Measurements from ENCODE around the gene PKIB.
"Not testable (repeated sequence)": the region's sequence is repeated elsewhere in the genome, so short reads cannot be mapped to it uniquely, and the experiment has no call there.

The PKIB gene

DNA sequence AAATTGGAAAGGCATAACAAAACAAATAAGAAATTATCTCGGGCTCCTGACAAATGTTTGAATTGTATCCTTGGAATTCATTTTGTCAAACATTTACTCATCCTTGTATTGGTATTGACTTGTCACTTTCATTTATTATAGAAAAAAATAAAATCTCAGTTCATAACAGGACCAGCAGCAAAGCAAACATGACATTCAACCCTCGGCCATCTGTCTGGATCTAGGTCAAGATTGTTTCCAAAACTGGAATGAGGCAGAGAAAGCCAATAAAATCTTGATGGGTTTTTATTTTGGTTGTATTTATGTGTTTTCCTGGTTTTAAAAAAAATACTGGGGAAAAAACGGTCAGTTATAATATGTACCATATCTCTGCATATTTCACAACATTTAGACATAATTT lies 126.4 kb downstream of the PKIB start:
- no peak overlapping the region for H3K9ac ChIP-seq (ENCODE audit: low read depth, low read length)
- no peaks in the 10 kb centered on the region for H3K9me3 ChIP-seq (ENCODE audit: control insufficient read depth, insufficient read depth, low read length)
- H3K36me3 ChIP-seq (ENCODE audit: insufficient read depth, low read length) = no peaks in the 10 kb centered on the region
- H3K4me1 ChIP-seq (ENCODE audit: insufficient read depth, low read length) = peaks cover 20% of the 10 kb centered on the region

DNA sequence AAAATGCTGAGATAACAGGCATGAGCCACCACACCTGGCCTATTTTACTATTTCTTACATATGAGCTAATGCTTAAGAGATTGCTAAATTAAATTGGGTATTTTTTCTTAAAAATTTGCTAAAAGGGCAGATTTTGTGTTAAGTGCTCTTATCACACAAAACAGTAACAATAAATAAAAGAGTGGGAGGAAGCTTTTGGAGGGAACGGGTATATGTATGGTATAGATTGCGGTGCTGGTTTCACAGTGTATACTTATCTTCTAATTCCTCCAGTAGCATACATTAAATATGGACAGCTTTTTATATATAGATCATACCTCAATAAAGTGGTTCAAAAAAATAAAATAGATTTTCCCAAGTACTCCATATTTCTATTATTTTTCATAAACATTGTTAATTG lies 129.9 kb downstream of the PKIB start:
- Histone ChIP-seq H3K9me3 (ENCODE audit: control insufficient read depth, insufficient read depth, low read length) (no peaks in the 10 kb centered on the region), H3K36me3 (ENCODE audit: insufficient read depth, low read length) (no peaks in the 10 kb centered on the region), H3K4me1 (ENCODE audit: insufficient read depth, low read length) (peaks cover 7% of the 10 kb centered on the region), H3K9ac (ENCODE audit: low read depth, low read length) (no peak overlapping the region)

DNA sequence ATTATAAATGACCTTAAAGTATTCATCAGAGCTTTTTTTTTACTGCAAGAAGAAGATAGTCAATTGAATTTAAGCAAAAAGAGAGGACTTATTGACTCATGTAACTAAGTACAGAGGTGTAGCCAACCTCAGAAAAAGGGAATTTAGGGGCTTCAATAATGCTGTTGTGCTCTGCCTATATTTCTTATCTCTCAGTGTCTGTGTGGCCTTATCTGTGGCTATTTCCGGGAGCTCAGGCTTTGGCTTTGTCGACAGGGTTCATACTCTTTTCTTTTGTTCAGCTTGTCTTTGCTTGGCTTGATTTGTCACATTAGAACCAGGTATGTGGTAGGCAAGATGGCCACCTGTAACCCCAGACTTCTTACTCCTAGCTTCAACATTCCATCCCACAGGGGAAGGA lies 130.7 kb downstream of the PKIB start:
- Histone ChIP-seq H3K9me3 (ENCODE audit: control insufficient read depth, insufficient read depth, low read length) (no peaks in the 10 kb centered on the region), H3K4me1 (ENCODE audit: insufficient read depth, low read length) (no peaks in the 10 kb centered on the region), H3K9ac (ENCODE audit: low read depth, low read length) (no peak overlapping the region), H3K36me3 (ENCODE audit: insufficient read depth, low read length) (no peaks in the 10 kb centered on the region)

DNA sequence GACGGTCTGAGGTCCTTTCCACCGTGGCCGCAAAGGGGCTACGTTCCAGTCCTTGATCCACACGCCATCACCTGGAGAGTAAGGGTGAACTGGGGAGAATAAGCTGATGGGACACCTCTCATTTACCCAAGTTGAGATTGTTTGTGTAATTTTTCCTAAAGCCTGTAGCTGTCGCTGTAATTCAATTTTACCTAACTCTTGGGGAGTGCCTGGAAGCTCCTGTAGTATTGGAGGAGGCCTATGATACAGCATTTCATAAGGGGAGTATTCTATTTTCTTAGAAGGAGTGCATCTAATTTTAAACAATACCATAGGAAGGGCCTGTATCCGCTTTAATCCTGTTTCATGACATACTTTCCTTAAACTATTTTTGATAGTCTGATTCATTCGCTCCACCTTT lies 134.0 kb downstream of the PKIB start:
- H3K36me3 ChIP-seq (ENCODE audit: insufficient read depth, low read length); H3K4me1 ChIP-seq (ENCODE audit: insufficient read depth, low read length); H3K9ac ChIP-seq (ENCODE audit: low read depth, low read length); H3K9me3 ChIP-seq (ENCODE audit: control insufficient read depth, insufficient read depth, low read length): not testable (repeated sequence)

DNA sequence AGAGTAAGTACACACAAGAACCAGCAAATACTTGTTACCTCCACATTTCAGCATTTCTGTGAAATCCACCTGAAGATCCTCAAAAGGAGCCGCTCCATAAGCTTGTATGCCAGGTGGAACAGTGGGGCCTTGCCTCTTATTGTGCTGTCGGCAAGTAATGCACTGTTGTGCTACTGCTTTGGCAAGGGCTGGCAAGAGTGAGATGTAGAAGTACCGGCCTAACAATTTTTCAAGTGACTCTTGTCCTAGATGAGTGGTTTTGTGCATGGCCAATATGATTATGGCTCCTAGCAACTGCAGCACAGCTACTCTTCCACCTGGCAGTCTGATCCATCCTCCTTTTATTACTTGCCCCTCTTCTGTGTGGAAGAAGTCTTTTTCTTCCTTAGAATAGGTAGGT lies 134.7 kb downstream of the PKIB start:
- not testable (repeated sequence) for H3K9ac ChIP-seq (ENCODE audit: low read depth, low read length); H3K9me3 ChIP-seq (ENCODE audit: control insufficient read depth, insufficient read depth, low read length); H3K36me3 ChIP-seq (ENCODE audit: insufficient read depth, low read length); H3K4me1 ChIP-seq (ENCODE audit: insufficient read depth, low read length)

DNA sequence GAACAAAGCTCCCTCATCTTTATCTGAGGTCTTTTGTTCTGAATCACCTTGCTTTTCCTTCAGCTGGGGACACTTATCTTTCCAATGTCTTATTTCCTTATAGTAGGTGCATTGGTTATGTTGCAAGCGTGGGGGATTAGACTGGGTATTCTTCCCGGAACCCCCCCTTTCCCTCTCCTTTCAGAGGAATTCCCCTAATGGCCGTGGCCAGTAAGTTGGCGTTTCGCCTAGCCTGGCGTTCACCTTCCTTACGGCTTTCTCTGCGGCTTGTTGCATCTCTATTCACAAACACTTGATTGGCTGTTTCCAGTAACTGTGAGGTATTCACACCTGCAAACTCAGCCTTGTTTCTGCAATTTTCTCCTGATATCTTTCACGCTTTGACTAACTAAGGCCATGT lies 136.5 kb downstream of the PKIB start:
- H3K4me1 ChIP-seq (ENCODE audit: insufficient read depth, low read length) = no peaks in the 10 kb centered on the region
- no peak overlapping the region for H3K9ac ChIP-seq (ENCODE audit: low read depth, low read length)
- H3K36me3 ChIP-seq (ENCODE audit: insufficient read depth, low read length) = no peaks in the 10 kb centered on the region
- H3K9me3 ChIP-seq (ENCODE audit: control insufficient read depth, insufficient read depth, low read length) = no peaks in the 10 kb centered on the region

DNA sequence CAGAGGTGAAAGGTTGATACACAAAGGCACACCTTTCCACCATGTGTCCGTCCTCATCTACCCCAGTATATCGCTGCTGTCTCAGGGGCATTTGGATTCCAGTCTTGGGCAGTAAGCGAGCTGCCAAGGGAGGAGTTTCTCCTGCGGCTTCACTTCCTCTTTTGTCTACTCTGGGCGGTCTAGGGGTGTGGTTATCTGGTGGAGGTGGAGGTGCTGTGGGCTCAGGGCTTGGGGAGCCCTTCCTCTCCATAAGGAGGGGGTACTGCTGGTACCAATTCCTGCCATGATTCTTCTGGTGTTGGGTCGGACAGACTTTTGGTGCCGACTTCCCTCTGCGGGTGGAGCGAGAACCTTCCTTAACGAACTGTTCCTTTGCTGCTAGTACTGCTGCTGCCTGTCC lies 137.4 kb downstream of the PKIB start:
- Histone ChIP-seq H3K9ac (ENCODE audit: low read depth, low read length) (no peak overlapping the region), H3K9me3 (ENCODE audit: control insufficient read depth, insufficient read depth, low read length) (no peaks in the 10 kb centered on the region), H3K36me3 (ENCODE audit: insufficient read depth, low read length) (no peaks in the 10 kb centered on the region), H3K4me1 (ENCODE audit: insufficient read depth, low read length) (no peaks in the 10 kb centered on the region)

DNA sequence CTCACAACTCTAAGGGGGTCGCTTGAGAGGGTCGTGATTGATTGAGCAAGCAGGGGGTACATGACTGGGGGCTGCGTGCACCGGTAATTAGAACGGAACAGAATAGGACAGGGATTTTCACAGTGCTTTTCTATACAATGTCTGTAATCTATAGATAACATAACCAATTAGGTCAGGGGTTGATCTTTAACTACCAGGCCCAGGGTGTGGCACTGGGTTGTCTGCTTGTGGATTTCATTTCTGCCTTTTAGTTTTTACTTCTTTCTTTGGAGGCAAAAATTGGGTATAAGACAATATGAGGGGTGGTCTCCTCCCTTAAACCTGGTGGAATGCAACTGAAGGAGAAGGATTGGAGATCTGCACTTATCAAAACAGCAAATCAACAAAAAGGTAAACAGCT lies 138.7 kb downstream of the PKIB start:
- H3K9me3 ChIP-seq (ENCODE audit: control insufficient read depth, insufficient read depth, low read length); H3K4me1 ChIP-seq (ENCODE audit: insufficient read depth, low read length); H3K36me3 ChIP-seq (ENCODE audit: insufficient read depth, low read length); H3K9ac ChIP-seq (ENCODE audit: low read depth, low read length): not testable (repeated sequence)

DNA sequence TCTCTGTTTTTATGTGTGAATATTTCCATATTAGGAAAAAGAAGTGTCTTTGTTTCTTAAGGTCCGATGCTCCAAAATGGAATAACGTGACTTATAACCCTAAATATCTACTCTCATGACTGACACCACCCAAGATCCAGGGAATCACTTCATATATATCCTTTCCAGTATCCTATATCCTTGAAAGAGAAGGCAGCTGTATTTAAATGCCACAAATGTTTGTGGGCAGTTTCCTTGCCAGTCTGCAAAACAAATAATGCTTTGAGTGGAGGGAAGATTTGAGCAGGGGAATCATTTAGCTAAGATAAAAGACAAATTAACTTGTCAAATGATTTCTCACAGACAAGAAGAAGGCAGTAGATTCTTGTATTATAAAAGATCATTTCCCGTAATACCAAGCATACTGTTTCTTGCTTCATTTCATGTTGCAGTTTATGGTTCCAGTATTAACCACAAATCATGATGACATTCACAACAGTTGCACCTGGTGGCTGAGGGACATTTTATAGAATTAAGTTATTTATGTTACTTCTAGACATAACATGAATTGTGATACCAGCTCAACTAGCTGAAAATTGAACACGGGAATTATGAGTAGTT lies 139.3 kb downstream of the PKIB start:
- no peaks in the 10 kb centered on the region for H3K4me1 ChIP-seq (ENCODE audit: insufficient read depth, low read length)
- H3K36me3 ChIP-seq (ENCODE audit: insufficient read depth, low read length) = no peaks in the 10 kb centered on the region
- no peak overlapping the region for H3K9ac ChIP-seq (ENCODE audit: low read depth, low read length)
- no peaks in the 10 kb centered on the region for H3K9me3 ChIP-seq (ENCODE audit: control insufficient read depth, insufficient read depth, low read length)

DNA sequence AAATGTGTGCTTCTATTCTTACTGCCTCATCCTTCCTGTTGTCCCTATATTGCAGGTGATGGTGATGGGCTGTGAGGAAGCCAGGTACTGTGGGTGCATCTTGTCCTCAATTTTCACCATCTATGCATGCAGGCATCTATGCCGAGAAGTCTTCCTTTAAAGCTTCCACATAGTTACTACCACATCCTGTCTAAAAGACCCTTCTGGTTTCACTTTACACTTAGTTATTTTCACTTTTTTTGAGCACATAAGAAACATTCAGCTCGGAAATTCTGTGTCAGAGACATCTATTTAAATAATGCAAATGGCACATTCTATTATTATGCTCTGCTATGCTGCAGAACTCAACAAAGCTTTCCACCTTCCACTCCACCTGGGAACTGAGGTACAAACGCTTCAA lies 141.1 kb downstream of the PKIB start:
- Histone ChIP-seq H3K36me3 (ENCODE audit: insufficient read depth, low read length) (no peaks in the 10 kb centered on the region), H3K4me1 (ENCODE audit: insufficient read depth, low read length) (no peaks in the 10 kb centered on the region; the same call in 1 of the 2 replicates), H3K9me3 (ENCODE audit: control insufficient read depth, insufficient read depth, low read length) (no peaks in the 10 kb centered on the region), H3K9ac (ENCODE audit: low read depth, low read length) (no peak overlapping the region)

DNA sequence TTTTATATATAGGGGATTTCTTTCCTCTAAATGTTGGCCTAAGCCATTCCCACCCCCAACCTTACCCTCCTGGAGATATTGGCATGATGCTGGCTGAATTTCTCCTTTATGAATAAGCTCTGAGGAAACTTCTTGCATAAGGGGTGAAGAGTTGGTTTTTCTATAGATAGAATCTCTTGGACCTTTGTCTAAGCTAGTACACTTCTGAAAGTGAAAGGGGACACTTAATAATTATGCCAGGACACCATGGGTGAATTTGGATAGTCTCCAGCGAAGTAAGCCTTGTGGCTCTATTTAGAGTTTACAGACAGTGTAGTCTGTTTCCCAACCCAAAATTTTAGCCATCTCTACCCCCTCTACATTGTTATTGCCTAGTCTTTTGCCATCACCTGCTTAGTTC lies 142.3 kb downstream of the PKIB start:
- Histone ChIP-seq H3K4me1 (ENCODE audit: insufficient read depth, low read length) (no peaks in the 10 kb centered on the region; the same call in 1 of the 2 replicates), H3K36me3 (ENCODE audit: insufficient read depth, low read length) (no peaks in the 10 kb centered on the region), H3K9me3 (ENCODE audit: control insufficient read depth, insufficient read depth, low read length) (no peaks in the 10 kb centered on the region), H3K9ac (ENCODE audit: low read depth, low read length) (no peak overlapping the region)

DNA sequence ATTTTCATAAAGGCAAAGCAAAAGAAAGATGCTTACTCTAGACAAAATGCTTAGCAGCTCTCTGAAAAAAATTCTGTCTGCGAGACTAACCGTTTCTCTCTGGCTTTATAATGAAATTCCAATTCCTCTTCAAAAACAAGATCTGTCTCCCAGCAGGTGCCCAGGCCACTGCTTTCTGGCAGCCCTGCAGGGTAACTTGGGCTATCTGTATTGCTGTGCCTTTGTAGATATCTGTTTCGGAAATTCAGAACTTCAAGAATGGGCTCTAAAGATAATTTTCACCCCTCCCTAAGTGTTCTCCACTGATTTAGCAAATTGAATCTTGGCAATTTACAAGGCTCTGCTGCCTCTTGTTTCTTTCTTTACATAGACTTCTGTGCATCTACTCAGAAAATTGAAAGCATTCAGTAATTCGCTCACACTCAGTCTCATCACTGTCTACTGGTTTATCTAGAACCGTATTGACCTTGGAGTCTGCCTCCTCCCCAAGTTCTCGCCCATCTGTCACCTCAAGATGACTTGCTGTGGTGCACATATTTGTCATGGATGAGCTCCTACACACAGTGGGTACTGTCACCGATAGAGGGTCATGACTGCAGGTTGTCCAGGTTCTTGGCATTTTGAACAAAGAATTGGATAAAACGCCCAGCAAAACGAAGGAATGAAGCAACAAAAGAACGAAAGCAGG lies 142.9 kb downstream of the PKIB start:
- no peak overlapping the region for H3K9ac ChIP-seq (ENCODE audit: low read depth, low read length)
- H3K4me1 ChIP-seq (ENCODE audit: insufficient read depth, low read length) = no peaks in the 10 kb centered on the region; the same call in 1 of the 2 replicates
- H3K36me3 ChIP-seq (ENCODE audit: insufficient read depth, low read length) = no peaks in the 10 kb centered on the region
- H3K9me3 ChIP-seq (ENCODE audit: control insufficient read depth, insufficient read depth, low read length) = no peaks in the 10 kb centered on the region

DNA sequence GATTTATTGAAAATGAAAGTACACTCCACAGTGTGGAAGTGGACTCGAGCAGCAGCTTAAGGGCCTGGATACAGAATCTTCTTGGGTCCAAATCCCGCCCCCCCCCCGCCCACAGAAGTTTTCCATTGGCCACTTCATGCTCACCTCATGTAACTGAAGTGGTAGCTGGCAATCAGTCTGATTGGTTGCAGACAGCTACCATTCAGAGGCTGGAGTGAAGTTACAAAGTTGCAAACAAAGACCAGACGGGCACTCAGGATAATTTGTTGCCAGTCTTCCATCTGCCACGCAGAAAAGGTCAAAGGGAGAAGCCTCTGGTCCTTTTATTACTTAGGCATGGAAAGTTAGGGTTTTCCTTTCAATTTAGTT lies 143.5 kb downstream of the PKIB start:
- no peak overlapping the region for H3K9ac ChIP-seq (ENCODE audit: low read depth, low read length)
- H3K4me1 ChIP-seq (ENCODE audit: insufficient read depth, low read length) = no peaks in the 10 kb centered on the region; the same call in 1 of the 2 replicates
- no peaks in the 10 kb centered on the region for H3K36me3 ChIP-seq (ENCODE audit: insufficient read depth, low read length)
- H3K9me3 ChIP-seq (ENCODE audit: control insufficient read depth, insufficient read depth, low read length) = no peaks in the 10 kb centered on the region

DNA sequence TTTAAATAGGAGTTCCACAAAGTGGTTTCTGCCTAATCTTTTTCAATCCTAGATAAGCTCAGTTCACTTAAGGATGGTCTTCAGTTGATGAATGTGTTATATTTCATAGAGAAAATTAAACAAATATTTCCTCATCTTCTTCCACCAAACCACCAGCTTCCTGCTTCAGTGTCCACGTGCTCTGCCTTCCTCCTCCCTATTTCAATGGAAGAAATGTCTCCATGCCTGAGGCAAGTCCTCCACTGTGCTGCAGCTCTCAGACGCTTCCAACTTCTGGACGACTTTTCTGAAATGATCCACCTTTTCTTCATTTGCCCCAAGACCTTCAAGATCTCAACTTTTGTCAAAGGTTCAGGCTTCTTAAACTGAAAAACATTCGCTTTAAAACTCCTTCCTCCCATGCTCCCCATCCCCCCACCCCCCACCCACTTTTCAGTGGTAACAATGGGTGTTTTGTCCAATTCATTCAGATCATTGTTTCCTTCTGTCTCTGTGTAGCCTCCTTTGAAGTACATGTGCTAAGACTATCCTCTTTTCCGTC lies 144.1 kb downstream of the PKIB start:
- Histone ChIP-seq H3K9ac (ENCODE audit: low read depth, low read length) (no peak overlapping the region), H3K4me1 (ENCODE audit: insufficient read depth, low read length) (no peaks in the 10 kb centered on the region; the same call in 1 of the 2 replicates), H3K36me3 (ENCODE audit: insufficient read depth, low read length) (no peaks in the 10 kb centered on the region), H3K9me3 (ENCODE audit: control insufficient read depth, insufficient read depth, low read length) (no peaks in the 10 kb centered on the region)

DNA sequence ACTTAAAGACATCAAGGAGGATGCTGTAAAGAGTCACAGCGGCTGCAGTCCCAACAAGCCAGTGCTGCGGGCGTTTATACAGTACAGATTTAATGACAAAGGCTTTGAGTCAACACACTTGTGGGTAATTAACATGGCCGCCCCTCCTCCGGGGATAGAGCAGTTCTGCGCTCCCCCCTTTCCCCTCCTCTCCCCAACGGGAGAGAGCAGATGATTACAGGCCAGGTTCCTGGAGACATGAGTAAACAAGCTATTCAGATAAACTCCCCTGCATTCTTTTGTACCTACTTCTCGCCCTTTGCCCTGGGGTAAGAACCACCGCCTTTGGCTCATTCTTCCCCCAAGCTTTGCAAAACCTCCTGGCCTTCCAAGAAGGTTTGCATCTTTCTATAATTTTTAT lies 145.7 kb downstream of the PKIB start:
- Histone ChIP-seq H3K9me3 (ENCODE audit: control insufficient read depth, insufficient read depth, low read length) (no peaks in the 10 kb centered on the region), H3K36me3 (ENCODE audit: insufficient read depth, low read length) (no peaks in the 10 kb centered on the region), H3K9ac (ENCODE audit: low read depth, low read length) (no peak overlapping the region), H3K4me1 (ENCODE audit: insufficient read depth, low read length) (no peaks in the 10 kb centered on the region; the same call in 1 of the 2 replicates)
